Prostate gland (tissue), 2 donors: ENCODE data around the gene KLK4. TPM values are rescaled to one million over a fixed set of nuclear protein-coding genes. Genes with fewer than 3 reads are reported as not detected.
A peak's percentile ranks its signal among the peaks of the same experiment; 100 is the strongest.

Source experiments
- DNase-seq: peaks from one replicate; pipeline ENCODE4 v3.0.0-alpha.2; 2019; ENCODE audit warnings: low spot score
- H3K27ac ChIP-seq, 2 donors: fragments of 200-600 bp; sonication (generic); 2 replicates each; pipeline ENCODE4 v1.5.1; 2017 to 2019
- H3K27me3 ChIP-seq: fragments of 200-600 bp; sonication (generic); replicated peaks from 2 replicates; pipeline ENCODE4 v1.5.1; 2019; ENCODE audit not compliant: insufficient read depth
- H3K36me3 ChIP-seq, 2 donors: fragments of 200-600 bp; sonication (generic); 1 replicate in 1 of 2; 2 replicates in 1 of 2; pipeline versions ENCODE4 v1.5.1 to v1.8.1; 2017 to 2019
- H3K4me1 ChIP-seq: fragments of 200-600 bp; sonication (generic); replicated peaks from 2 replicates; pipeline ENCODE4 v1.5.1; 2019
- H3K4me3 ChIP-seq, 2 donors: fragments of 200-600 bp; sonication (generic); 2 replicates each; pipeline ENCODE4 v1.5.1; 2017 to 2019
- H3K9me3 ChIP-seq: fragments of 200-600 bp; sonication (generic); 2 replicates; pipeline ENCODE4 v1.5.1; 2017
- CTCF ChIP-seq, 4 experiments: fragments of 200-600 bp in 2 of 4; fragments of 450-650 bp in 2 of 4; sonication (generic) in 2 of 4; IDR thresholded peaks; 1 replicate in 3 of 4; 2 replicates in 1 of 4; pipeline ENCODE4 v1.5.1; 2016 to 2019; ENCODE audit warnings: antibody characterized with exemption in 4 of 4, mild to moderate bottlenecking in 2 of 4, moderate library complexity in 2 of 4
- POLR2A ChIP-seq: fragments of 450-650 bp; IDR thresholded peaks from one replicate; pipeline ENCODE4 v1.6.1; 2016; ENCODE audit warnings: antibody characterized with exemption, mild to moderate bottlenecking
- POLR2AphosphoS5 ChIP-seq: sonication (generic); formaldehyde crosslinking; IDR thresholded peaks from one replicate; pipeline ENCODE4 v1.6.1; 2017; ENCODE audit warnings: antibody characterized with exemption
- WGBS: methylation state at CpG from one replicate; pipeline ENCODE4 v1.1.5; 2018; 5-methylcytosine and 5-hydroxymethylcytosine counted together
- intact Hi-C: fragments of 100-400 bp; cut with DNase I; formaldehyde crosslinking; loops from one replicate; pipeline ENCODE4 v1.14.2; 2022
- total RNA-seq, 2 donors: library from RNA; depleted of rRNA; stranded (reverse); fragments of >200 nt; gene quantifications; one replicate each; pipeline ENCODE4 v1.1.0, GENCODE V29; 2016

Gene KLK4
- total RNA-seq, 2 donors from 2014 or later = 188 to 330 TPM

DNA sequence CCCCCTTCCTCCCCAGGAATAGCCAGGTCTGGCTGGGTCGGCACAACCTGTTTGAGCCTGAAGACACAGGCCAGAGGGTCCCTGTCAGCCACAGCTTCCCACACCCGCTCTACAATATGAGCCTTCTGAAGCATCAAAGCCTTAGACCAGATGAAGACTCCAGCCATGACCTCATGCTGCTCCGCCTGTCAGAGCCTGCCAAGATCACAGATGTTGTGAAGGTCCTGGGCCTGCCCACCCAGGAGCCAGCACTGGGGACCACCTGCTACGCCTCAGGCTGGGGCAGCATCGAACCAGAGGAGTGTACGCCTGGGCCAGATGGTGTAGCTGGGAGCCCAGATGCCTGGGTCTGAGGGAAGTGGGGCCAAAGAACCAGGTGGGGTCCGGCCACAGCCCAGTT, 34.7 kb downstream of the KLK4 start:
- intact Hi-C loops = no loop called here
- Histone ChIP-seq H3K36me3 (no peaks in the 10 kb centered on the region), H3K27me3 (no peaks in the 10 kb centered on the region), H3K4me3 (peak overlapping the region; percentile 42 to 58), H3K27ac (peak overlapping the region; percentile 97 to 99), H3K9me3 (no peaks in the 10 kb centered on the region), H3K4me1 (no peaks in the 10 kb centered on the region)
- TF ChIP-seq POLR2A = no peak
- no peak for TF ChIP-seq CTCF (IDR thresholded peaks at IDR 0.05)
- no peak for TF ChIP-seq POLR2AphosphoS5
- WGBS = 63% methylated on average over 7 of the region's 7 CpGs
- DNase-seq = no peak

DNA sequence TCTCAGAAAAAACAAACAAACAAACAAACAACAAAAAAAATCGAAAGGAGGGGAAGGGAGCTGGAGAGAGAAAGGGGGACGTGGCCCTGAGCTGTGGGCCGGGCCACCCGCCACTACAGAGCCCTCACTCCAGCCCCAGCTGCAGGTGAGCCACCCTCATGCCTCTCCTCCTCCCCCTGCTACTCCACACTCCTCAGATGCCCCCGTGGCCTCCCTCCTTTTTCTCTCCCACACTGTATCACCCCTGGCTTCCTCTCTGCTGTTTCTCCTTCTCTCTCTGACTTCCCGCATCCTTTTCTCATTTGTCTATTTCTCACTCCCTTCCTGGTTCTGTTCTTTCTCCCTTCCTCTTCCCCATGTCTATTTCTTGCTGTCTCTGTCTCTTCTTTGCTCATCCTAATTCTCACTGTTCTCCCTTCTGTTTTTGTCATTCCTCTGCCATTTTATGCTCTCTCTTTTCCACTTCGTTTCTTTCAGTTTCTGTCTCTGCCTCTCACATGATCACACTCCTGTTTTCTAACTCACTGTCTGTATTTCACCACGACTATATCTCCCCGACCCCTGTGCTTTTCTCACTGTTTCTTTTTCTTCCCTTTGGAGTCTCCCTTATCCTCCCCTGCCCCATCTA, 35.3 kb downstream of the KLK4 start:
- Histone ChIP-seq H3K27ac (peak overlapping the region; percentile 97 to 99), H3K27me3 (no peaks in the 10 kb centered on the region)

GRCh38 chr19:50874211-50874610, 37.0 kb downstream of the KLK4 start:
- no peak for TF ChIP-seq CTCF (IDR thresholded peaks at IDR 0.05)
- no peak for TF ChIP-seq POLR2AphosphoS5
- TF ChIP-seq POLR2A = no peak
- H3K4me1 ChIP-seq = peaks cover 8% of the 10 kb centered on the region
- no peaks in the 10 kb centered on the region for H3K36me3 ChIP-seq
- intact Hi-C loops = no loop called here
- peak overlapping the region; percentile 42 to 58 for H3K4me3 ChIP-seq
- DNase-seq = no peak
- no peaks in the 10 kb centered on the region for H3K27me3 ChIP-seq
- WGBS = 65% methylated on average over 5 of the region's 5 CpGs
- no peaks in the 10 kb centered on the region for H3K9me3 ChIP-seq
- peak overlapping the region; percentile 97 to 99 for H3K27ac ChIP-seq

More for the DNA sequence above, 35.3 kb downstream of the KLK4 start:
- Histone ChIP-seq H3K4me1 (no peaks in the 10 kb centered on the region), H3K9me3 (no peaks in the 10 kb centered on the region), H3K4me3 (peak overlapping the region; percentile 42 to 58), H3K36me3 (no peaks in the 10 kb centered on the region)
- WGBS = 38% methylated on average over 9 of the region's 9 CpGs
- DNase-seq = no peak
- TF ChIP-seq POLR2A (no peak), POLR2AphosphoS5 (peak; percentile 4)
- intact Hi-C loops = no loop called here

- Histone ChIP-seq H3K4me1 (peaks cover 16% of the 10 kb centered on the region), H3K27ac (peak within 1 kb of the TSS; percentile 97 to 99), H3K27me3 (no peaks in the 10 kb centered on the region), H3K9me3 (no peaks in the 10 kb centered on the region), H3K36me3 (no peaks in the 10 kb centered on the region), H3K4me3 (peak within 1 kb of the TSS; percentile 42 to 58)
- peak; percentile 87 for DNase-seq
- TF ChIP-seq POLR2AphosphoS5 = peak; percentile 96
- TF ChIP-seq CTCF (IDR thresholded peaks at IDR 0.05) = no peak
- TF ChIP-seq POLR2A = no peak
- intact Hi-C loops = no loop called here
- 34% methylated on average over 3 of the region's 3 CpGs for WGBS
Measured at GRCh38 chr19:50873056-50873455, 38.1 kb downstream of the KLK4 start, which contains the start of gene KLK2. KLK2 (plus strand) TSS chr19:50873439; CDS start chr19:50873474, 35 bp downstream.

DNA sequence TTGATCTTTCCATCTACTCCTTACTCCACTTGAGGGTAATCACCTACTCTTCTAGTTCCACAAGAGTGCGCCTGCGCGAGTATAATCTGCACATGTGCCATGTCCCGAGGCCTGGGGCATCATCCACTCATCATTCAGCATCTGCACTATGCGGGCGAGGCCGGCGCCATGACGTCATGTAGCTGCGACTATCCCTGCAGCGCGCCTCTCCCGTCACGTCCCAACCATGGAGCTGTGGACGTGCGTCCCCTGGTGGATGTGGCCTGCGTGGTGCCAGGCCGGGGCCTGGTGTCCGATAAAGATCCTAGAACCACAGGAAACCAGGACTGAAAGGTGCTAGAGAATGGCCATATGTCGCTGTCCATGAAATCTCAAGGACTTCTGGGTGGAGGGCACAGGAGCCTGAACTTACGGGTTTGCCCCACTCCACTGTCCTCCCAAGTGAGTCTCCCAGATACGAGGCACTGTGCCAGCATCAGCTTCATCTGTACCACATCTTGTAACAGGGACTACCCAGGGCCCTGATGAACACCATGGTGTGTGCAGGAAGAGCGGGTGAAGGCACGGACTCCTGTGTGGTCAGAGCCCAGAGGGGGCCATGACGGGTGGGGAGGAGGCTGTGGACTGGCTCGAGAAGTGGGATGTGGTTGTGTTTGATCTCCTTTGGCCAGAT, 40.6 kb downstream of the KLK4 start:
- Histone ChIP-seq H3K27ac (peak overlapping the region; percentile 97 to 99), H3K4me1 (peaks cover 16% of the 10 kb centered on the region), H3K9me3 (no peaks in the 10 kb centered on the region), H3K27me3 (no peaks in the 10 kb centered on the region), H3K4me3 (no peak overlapping the region), H3K36me3 (no peaks in the 10 kb centered on the region)
- no peak for DNase-seq
- WGBS = 70% methylated on average over 26 of the region's 26 CpGs
- TF ChIP-seq POLR2AphosphoS5 (no peak), POLR2A (no peak), CTCF (IDR thresholded peaks at IDR 0.05) (no peak)
- intact Hi-C loops = no loop called here
